ENCODE data around the gene ITPKB. TPM values are rescaled to one million over a fixed set of nuclear protein-coding genes. Genes with fewer than 3 reads are reported as not detected.

ITPKB gene
- total and polyA plus RNA-seq, 2 experiments from 2014 or later: 0.31 to 5.2 TPM

- Histone ChIP-seq H3K4me2 (no peak overlapping the region), H4K20me1 (replicated peaks; ENCODE audit: insufficient read depth) (no peaks in the 10 kb centered on the region), H3F3A (replicated peaks; ENCODE audit: low read depth) (0 out of 2 replicates have a peak, but pooled peaks cover 2% of the 10 kb centered on the region), H3K9me2 (ENCODE audit: insufficient read depth) (no peaks in the 10 kb centered on the region), H3K4me3 (no peak overlapping the region), H3K4me1 (ENCODE audit: insufficient read depth) (peaks cover 4% of the 10 kb centered on the region; the same call in 1 of the 2 replicates), H3K36me3 (ENCODE audit: insufficient read depth) (no peaks in the 10 kb centered on the region), H2AFZ (no peak overlapping the region), H3K27ac (ENCODE audit: low read depth) (no peak overlapping the region), H3K27me3 (ENCODE audit: insufficient read depth) (no peaks in the 10 kb centered on the region), H3K79me2 (replicated peaks; ENCODE audit: insufficient read depth) (no peaks in the 10 kb centered on the region)
- Mint-ChIP-seq H3K4me1 (peaks cover 23% of the 10 kb centered on the region), H3K27me3 (ENCODE audit: insufficient read depth, low read depth, poor library complexity) (peaks cover 7% of the 10 kb centered on the region), H3K9me3 (no peaks in the 10 kb centered on the region), H3K4me3 (no peak overlapping the region), H3K27ac (no peak overlapping the region), H3K36me3 (ENCODE audit: low read depth) (no peaks in the 10 kb centered on the region)
- no peak for TF ChIP-seq REST (IDR thresholded peaks at IDR 0.05; ENCODE audit: unreplicated experiment)
- no peak for TF ChIP-seq POLR2AphosphoS5 (IDR thresholded peaks at IDR 0.05; ENCODE audit: low read depth)
- DNase-seq (ENCODE audit: low spot score) (no peak), ATAC-seq (no peak)
Measured at GRCh38 chr1:226632922-226633351, 106.1 kb downstream of the ITPKB start.

- H3K36me3 ChIP-seq (ENCODE audit: insufficient read depth): no peaks in the 10 kb centered on the region
- Mint-ChIP-seq H3K4me1 (peaks cover 23% of the 10 kb centered on the region), H3K36me3 (ENCODE audit: low read depth) (no peaks in the 10 kb centered on the region), H3K4me3 (no peak overlapping the region), H3K27ac (no peak overlapping the region), H3K27me3 (ENCODE audit: insufficient read depth, low read depth, poor library complexity) (peaks cover 8% of the 10 kb centered on the region), H3K9me3 (0 out of 3 replicates have a peak, but pooled peaks cover 2% of the 10 kb centered on the region)
- H3F3A ChIP-seq (replicated peaks; ENCODE audit: low read depth): 0 out of 2 replicates have a peak, but pooled peaks cover 2% of the 10 kb centered on the region
- peaks cover 4% of the 10 kb centered on the region; the same call in 1 of the 2 replicates for H3K4me1 ChIP-seq (ENCODE audit: insufficient read depth)
- H3K4me3 ChIP-seq: no peak overlapping the region
- H3K27ac ChIP-seq (ENCODE audit: low read depth): no peak overlapping the region
- H3K9me2 ChIP-seq (ENCODE audit: insufficient read depth): no peaks in the 10 kb centered on the region
- no peaks in the 10 kb centered on the region for H3K79me2 ChIP-seq (replicated peaks; ENCODE audit: insufficient read depth)
- H3K27me3 ChIP-seq (ENCODE audit: insufficient read depth): peaks cover 5% of the 10 kb centered on the region; the same call in 1 of the 2 replicates
- DNase-seq (ENCODE audit: low spot score) (no peak), ATAC-seq (no peak)
- no peak overlapping the region for H2AFZ ChIP-seq
- no peak overlapping the region for H3K4me2 ChIP-seq
- no peaks in the 10 kb centered on the region for H4K20me1 ChIP-seq (replicated peaks; ENCODE audit: insufficient read depth)
- TF ChIP-seq ZNF462 (CRISPR knock-in tag; IDR thresholded peaks at IDR 0.05) (no peak), CTCF (conservative IDR thresholded peaks at IDR 0.05; ENCODE audit: low read depth in 2 of 2) (no peak), CREB1 (CRISPR knock-in tag; IDR thresholded peaks at IDR 0.05; ENCODE audit: low read depth) (no peak)
Measured at GRCh38 chr1:226632169-226632879, 106.8 kb downstream of the ITPKB start.

Data from GM23338 (cell line).